ENCODE measurements around the gene DNAJA4.
A peak's percentile ranks its signal among the peaks of the same experiment; 100 is the strongest.

- peak in 1 of 5 experiments; percentile 9 for TF ChIP-seq CTCF (IDR thresholded peaks at IDR 0.05)
- no peak for TF ChIP-seq POLR2A (IDR thresholded peaks at IDR 0.05)
Measured at GRCh38 chr15:78242128-78242527, 22.2 kb upstream of the DNAJA4 start.
